Loucy (cell line): ENCODE results near the gene ANK3.

Source experiments
- EZH2phosphoT487 ChIP-seq: fragments of 200-600 bp; IDR thresholded peaks from 2 replicates; pipeline ENCODE4 v1.6.1; 2018; ENCODE audit warnings: antibody characterized with exemption, mild to moderate bottlenecking, moderate library complexity, borderline replicate concordance
- TF ChIP-seq, protein P1 (sequence below): fragments of 200-600 bp; sonication (generic); conservative IDR thresholded peaks from 2 replicates; pipeline ENCODE4 v1.5.1; 2014; ENCODE audit warnings: mild to moderate bottlenecking, antibody characterized with exemption, low read length

DNA sequence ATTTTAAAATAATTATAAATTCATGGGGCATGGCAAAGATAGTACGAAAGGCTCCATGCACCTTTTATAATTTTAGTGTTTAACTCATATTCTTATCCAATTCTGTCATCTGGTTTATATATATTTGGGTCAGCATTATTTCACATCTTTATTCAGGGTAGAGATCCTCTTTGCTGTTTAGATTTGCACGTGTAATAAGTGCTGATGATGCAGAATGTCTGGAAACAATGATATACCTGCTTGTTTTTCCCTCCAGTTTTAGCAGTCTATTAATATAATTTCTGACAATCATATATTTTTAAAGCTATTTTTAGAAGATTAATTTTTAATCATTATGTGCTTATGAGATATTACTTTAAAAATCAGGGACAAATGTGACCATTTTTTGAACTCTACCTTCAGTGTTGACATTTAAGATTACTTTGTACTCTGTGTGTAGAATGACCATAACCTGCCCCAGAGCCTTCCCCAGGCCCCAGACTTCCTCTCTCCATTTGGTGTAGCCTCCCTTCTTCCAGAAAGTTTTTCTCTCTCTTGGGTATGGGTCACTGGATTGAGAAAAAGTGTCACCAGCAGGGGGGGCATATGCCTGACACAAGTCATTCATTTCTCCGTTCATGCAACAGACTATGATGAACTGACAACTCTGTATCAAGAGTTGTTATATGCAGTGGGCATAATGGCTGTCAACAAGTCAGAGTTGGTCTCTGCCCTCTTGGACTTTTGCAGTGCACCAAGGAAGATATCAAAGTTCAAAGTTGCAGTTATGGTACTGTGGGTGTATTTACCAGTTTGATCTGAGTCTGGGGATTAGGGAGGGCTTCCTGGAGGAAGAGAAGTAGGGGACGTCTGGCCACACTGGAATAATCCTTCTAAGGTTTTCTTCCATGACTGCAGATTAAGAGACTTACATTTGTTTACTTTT, 290.7 kb downstream of the ANK3 start:
- TF ChIP-seq, protein P1, sequence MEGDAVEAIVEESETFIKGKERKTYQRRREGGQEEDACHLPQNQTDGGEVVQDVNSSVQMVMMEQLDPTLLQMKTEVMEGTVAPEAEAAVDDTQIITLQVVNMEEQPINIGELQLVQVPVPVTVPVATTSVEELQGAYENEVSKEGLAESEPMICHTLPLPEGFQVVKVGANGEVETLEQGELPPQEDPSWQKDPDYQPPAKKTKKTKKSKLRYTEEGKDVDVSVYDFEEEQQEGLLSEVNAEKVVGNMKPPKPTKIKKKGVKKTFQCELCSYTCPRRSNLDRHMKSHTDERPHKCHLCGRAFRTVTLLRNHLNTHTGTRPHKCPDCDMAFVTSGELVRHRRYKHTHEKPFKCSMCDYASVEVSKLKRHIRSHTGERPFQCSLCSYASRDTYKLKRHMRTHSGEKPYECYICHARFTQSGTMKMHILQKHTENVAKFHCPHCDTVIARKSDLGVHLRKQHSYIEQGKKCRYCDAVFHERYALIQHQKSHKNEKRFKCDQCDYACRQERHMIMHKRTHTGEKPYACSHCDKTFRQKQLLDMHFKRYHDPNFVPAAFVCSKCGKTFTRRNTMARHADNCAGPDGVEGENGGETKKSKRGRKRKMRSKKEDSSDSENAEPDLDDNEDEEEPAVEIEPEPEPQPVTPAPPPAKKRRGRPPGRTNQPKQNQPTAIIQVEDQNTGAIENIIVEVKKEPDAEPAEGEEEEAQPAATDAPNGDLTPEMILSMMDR = peak; percentile 59
- TF ChIP-seq EZH2phosphoT487 = no peak
